Natural killer cell (primary cell): ENCODE data around the gene SERPINE3. TPM values are rescaled to one million over a fixed set of nuclear protein-coding genes. Genes with fewer than 3 reads are reported as not detected.

Experiments
- ATAC-seq, 3 donors: fragments of 150-1000 bp in 2 of 3; fragments of 200-7000 bp in 1 of 3; cut with Tn5 transposase; 1 replicate in 1 of 3; 2 replicates in 2 of 3; pipeline ENCODE4 v1.10.0; 2021; ENCODE audit warnings: mild to moderate bottlenecking in 2 of 3, moderate library complexity in 2 of 3
- DNase-seq, 2 donors: peaks; one replicate each; pipeline versions ENCODE4 v3.0.0 to v3.0.0-alpha.2; 2013 to 2021; ENCODE audit warnings: mixed read lengths in 1 of 2
- H3K27ac ChIP-seq: one replicate; pipeline ENCODE4 v1.5.1; 2013; ENCODE audit warnings: mild to moderate bottlenecking, low read length
- H3K27me3 ChIP-seq: one replicate; pipeline ENCODE4 v1.6.1; 2013; ENCODE audit warnings: low read length; ENCODE audit not compliant: control insufficient read depth, insufficient read depth
- H3K36me3 ChIP-seq: one replicate; pipeline ENCODE4 v1.6.1; 2013; ENCODE audit warnings: low read length; ENCODE audit not compliant: control insufficient read depth, insufficient read depth
- H3K4me1 ChIP-seq: one replicate; pipeline ENCODE4 v1.6.1; 2013; ENCODE audit warnings: low read length; ENCODE audit not compliant: control insufficient read depth, insufficient read depth
- H3K4me3 ChIP-seq: one replicate; pipeline ENCODE4 v1.5.1; 2013; ENCODE audit warnings: low read length
- H3K9me3 ChIP-seq: one replicate; pipeline ENCODE4 v1.6.1; 2013; ENCODE audit warnings: low read length; ENCODE audit not compliant: control insufficient read depth, insufficient read depth
- H3K27ac Mint-ChIP-seq, 2 donors: one replicate each; pipeline ENCODE4 v1.8.0; 2022; ENCODE audit warnings: mild to moderate bottlenecking in 2 of 2, mixed read lengths in 2 of 2, moderate library complexity in 1 of 2
- H3K27me3 Mint-ChIP-seq, 2 donors: one replicate each; pipeline ENCODE4 v1.8.0; 2022; ENCODE audit warnings: low read depth in 2 of 2, mixed read lengths in 2 of 2
- H3K36me3 Mint-ChIP-seq: one replicate; pipeline ENCODE4 v1.8.0; 2022; ENCODE audit warnings: mixed read lengths
- H3K4me1 Mint-ChIP-seq, 2 donors: one replicate each; pipeline ENCODE4 v1.8.0; 2022; ENCODE audit warnings: mixed read lengths in 2 of 2
- H3K4me3 Mint-ChIP-seq: one replicate; pipeline ENCODE4 v1.8.0; 2022; ENCODE audit warnings: mild to moderate bottlenecking, moderate library complexity, mixed read lengths
- H3K9me3 Mint-ChIP-seq, 2 donors: one replicate each; pipeline ENCODE4 v1.8.0; 2022; ENCODE audit warnings: mixed read lengths in 2 of 2
- WGBS: methylation state at CpG from one replicate; pipeline ENCODE4 v1.1.7; 2013; ENCODE audit warnings: missing lambda C conversion rate; ENCODE audit not compliant: insufficient coverage; 5-methylcytosine and 5-hydroxymethylcytosine counted together
- intact Hi-C: fragments of 100-400 bp; cut with micrococcal nuclease; formaldehyde crosslinking; loops from one replicate; pipeline ENCODE4 v1.14.2; 2022
- total RNA-seq, 4 donors: library from RNA; stranded (reverse); fragments of 120-200 nt in 1 of 4; gene quantifications; one replicate each; pipeline versions ENCODE4 v1.2.3 to v1.2.4, GENCODE V29; 2013 to 2022
- TF ChIP-seq, protein P1 (sequence below): fragments of 200-600 bp; IDR thresholded peaks from one replicate; pipeline ENCODE4 v1.8.0; 2022; ENCODE audit warnings: antibody characterized with exemption

Gene SERPINE3
- total RNA-seq, 3 donors from 2014 or later (not counting 1 experiment from before 2014, with no cell fraction given) = not detected

DNA sequence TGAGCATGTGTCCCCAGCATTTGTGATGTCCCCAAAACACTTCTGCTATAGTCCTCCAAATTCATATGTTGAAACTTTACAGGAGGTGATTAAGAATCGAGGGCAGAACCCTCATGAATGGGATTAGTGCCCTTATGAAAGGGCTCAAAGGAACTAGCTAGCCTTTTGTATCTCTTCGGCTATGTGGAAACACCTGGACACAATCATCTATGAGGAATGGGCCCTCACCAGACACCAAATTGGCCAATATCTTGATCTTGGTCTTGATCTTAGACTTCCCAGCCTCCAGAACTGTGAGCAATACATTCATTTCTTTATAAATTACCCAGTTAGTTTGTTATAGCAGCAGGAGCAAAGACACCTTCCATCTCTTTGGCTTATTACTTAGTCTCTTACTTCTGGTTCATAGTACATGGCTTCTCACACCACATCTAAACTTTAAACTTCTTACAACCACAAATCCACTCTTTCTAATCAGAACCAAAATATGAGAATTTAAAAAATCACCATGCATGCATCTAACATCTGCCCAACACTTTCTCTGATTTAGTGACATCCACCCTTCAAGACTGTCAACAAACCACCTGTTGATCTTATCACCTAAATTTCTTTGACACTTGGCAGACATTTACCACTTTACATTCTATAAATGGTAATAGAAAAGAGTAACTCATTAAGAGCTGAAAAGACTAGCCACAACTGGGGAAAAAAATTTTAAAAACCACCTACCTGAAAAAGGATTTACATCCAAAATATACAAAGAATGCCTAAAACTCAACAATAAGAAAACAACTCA is 6.7 kb upstream of the SERPINE3 start:
- WGBS = 89% methylated on average over 2 of the region's 2 CpGs
- Histone ChIP-seq H3K9me3 (no peaks in the 10 kb centered on the region), H3K27ac (no peak overlapping the region), H3K27me3 (peaks cover 2% of the 10 kb centered on the region), H3K36me3 (no peaks in the 10 kb centered on the region), H3K4me1 (peaks cover 13% of the 10 kb centered on the region), H3K4me3 (no peak overlapping the region)
- intact Hi-C loops = no loop called here
- Mint-ChIP-seq H3K4me1 (peaks cover 17 to 19% of the 10 kb centered on the region in 2 donors), H3K27ac (no peak overlapping the region), H3K36me3 (no peaks in the 10 kb centered on the region), H3K9me3 (no peaks in the 10 kb centered on the region), H3K27me3 (peaks cover 4 to 11% of the 10 kb centered on the region in 2 donors), H3K4me3 (no peak overlapping the region)
- ATAC-seq (no peak), DNase-seq (no peak)
- TF ChIP-seq, protein P1, sequence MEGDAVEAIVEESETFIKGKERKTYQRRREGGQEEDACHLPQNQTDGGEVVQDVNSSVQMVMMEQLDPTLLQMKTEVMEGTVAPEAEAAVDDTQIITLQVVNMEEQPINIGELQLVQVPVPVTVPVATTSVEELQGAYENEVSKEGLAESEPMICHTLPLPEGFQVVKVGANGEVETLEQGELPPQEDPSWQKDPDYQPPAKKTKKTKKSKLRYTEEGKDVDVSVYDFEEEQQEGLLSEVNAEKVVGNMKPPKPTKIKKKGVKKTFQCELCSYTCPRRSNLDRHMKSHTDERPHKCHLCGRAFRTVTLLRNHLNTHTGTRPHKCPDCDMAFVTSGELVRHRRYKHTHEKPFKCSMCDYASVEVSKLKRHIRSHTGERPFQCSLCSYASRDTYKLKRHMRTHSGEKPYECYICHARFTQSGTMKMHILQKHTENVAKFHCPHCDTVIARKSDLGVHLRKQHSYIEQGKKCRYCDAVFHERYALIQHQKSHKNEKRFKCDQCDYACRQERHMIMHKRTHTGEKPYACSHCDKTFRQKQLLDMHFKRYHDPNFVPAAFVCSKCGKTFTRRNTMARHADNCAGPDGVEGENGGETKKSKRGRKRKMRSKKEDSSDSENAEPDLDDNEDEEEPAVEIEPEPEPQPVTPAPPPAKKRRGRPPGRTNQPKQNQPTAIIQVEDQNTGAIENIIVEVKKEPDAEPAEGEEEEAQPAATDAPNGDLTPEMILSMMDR = no peak

DNA sequence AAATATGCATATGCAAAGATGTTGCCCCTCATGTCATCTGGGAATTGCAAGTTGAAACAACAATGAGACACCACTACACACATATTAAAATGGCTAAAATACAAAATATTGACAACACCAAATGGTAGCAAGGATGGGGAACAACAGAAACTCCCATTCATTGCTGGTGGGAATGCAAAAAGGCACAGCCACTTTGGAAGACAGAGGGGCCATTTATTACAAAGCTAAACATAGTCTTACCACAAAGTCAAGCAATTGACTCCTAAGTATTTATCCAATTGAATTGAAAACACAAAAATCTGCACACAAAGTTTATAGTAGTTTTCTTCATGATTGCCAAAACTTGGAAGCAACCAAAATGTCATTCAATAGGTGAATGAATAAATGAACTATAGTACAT is 6.1 kb upstream of the SERPINE3 start:
- intact Hi-C loops = no loop called here
- Mint-ChIP-seq H3K9me3 (no peaks in the 10 kb centered on the region), H3K27me3 (peaks cover 4 to 11% of the 10 kb centered on the region in 2 donors), H3K4me3 (no peak overlapping the region), H3K4me1 (peaks cover 17 to 19% of the 10 kb centered on the region in 2 donors), H3K36me3 (no peaks in the 10 kb centered on the region), H3K27ac (no peak overlapping the region)
- peaks cover 13% of the 10 kb centered on the region for H3K4me1 ChIP-seq
- ATAC-seq = no peak
- DNase-seq = no peak
- no peaks in the 10 kb centered on the region for H3K36me3 ChIP-seq
- TF ChIP-seq, protein P1 = no peak
- H3K9me3 ChIP-seq = no peaks in the 10 kb centered on the region
- peaks cover 2% of the 10 kb centered on the region for H3K27me3 ChIP-seq
- no peak overlapping the region for H3K4me3 ChIP-seq
- no peak overlapping the region for H3K27ac ChIP-seq

DNA sequence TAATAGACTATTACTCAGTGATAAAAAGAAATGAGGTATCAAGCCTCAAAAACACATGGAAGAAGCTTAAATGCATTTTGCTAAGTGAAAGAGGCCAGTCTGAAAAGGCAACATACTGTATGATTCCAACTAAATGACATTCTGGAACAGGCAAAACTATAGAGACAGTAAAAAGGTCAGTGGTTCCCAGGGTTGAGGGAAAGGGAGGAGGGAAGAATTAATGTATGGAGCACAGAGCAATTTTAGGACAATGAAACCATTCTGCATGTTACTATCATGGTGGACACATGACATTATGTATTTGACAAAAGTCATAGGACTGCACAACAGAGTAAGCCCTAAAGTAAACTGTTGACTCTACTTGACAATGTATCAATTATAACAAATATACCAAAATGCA is 5.7 kb upstream of the SERPINE3 start:
- Mint-ChIP-seq H3K27ac (no peak overlapping the region), H3K27me3 (peaks cover 4 to 11% of the 10 kb centered on the region in 2 donors), H3K9me3 (no peaks in the 10 kb centered on the region), H3K4me3 (no peak overlapping the region), H3K36me3 (no peaks in the 10 kb centered on the region), H3K4me1 (peaks cover 17 to 19% of the 10 kb centered on the region in 2 donors)
- ATAC-seq = no peak
- no peak overlapping the region for H3K27ac ChIP-seq
- no peak overlapping the region for H3K4me3 ChIP-seq
- TF ChIP-seq, protein P1 = no peak
- H3K9me3 ChIP-seq = no peaks in the 10 kb centered on the region
- H3K36me3 ChIP-seq = no peaks in the 10 kb centered on the region
- peaks cover 13% of the 10 kb centered on the region for H3K4me1 ChIP-seq
- peaks cover 2% of the 10 kb centered on the region for H3K27me3 ChIP-seq
- no peak for DNase-seq
- intact Hi-C loops = no loop called here

DNA sequence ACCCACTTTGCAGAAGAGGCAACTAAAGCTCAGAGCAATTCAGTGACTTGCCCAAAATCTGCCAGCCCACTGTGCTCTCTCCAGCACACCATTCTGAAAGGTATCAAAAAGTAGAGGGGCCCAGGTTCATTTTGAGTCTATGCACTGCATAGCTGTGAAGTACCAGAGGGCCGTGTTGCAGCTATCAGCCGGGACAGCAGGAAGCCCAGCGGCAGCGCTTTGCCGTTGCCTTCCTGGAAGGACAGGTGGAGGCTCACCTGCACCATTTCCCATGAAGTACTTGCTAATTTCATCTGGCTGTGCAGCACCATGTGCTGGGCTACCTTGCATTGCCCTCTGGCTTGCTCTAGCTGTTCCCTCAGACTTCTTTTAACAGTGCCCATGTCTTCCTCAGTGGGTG is 2.7 kb upstream of the SERPINE3 start:
- Mint-ChIP-seq H3K27ac (no peak overlapping the region), H3K9me3 (no peaks in the 10 kb centered on the region)
- ATAC-seq = no peak

More for the DNA sequence above, 2.7 kb upstream of the SERPINE3 start:
- H3K4me3 ChIP-seq = no peak overlapping the region
- no peaks in the 10 kb centered on the region for H3K4me1 ChIP-seq
- H3K4me1 Mint-ChIP-seq = peaks cover 5 to 7% of the 10 kb centered on the region in 2 donors
- H3K27me3 ChIP-seq = no peaks in the 10 kb centered on the region
- intact Hi-C loops = no loop called here
- WGBS = 91% methylated on average over 5 of the region's 5 CpGs
- TF ChIP-seq, protein P1 = no peak
- no peaks in the 10 kb centered on the region for H3K27me3 Mint-ChIP-seq
- no peak for DNase-seq
- no peaks in the 10 kb centered on the region for H3K36me3 ChIP-seq
- no peaks in the 10 kb centered on the region for H3K36me3 Mint-ChIP-seq
- no peaks in the 10 kb centered on the region for H3K9me3 ChIP-seq
- no peak overlapping the region for H3K4me3 Mint-ChIP-seq
- H3K27ac ChIP-seq = no peak overlapping the region
